Hematopoietic multipotent progenitor cell treated with erythropoietin and hydrocortisone succinate and interleukin-3 and kit ligand, for 15 days (in vitro differentiated cells): ENCODE measurements around the gene TRIM22.
"Not testable (repeated sequence)": the region's sequence is repeated elsewhere in the genome, so short reads cannot be mapped to it uniquely, and the experiment has no call there.

Source experiments
- DNase-seq: peaks from one replicate; pipeline ENCODE4 v3.0.0-alpha.2; 2015; ENCODE audit warnings: low spot score

TRIM22 gene

GRCh38 chr11:5689551-5689983 is at the start of gene TRIM22:
TRIM22 (plus strand) TSS chr11:5689790; CDS start chr11:5696233, 6,443 bp downstream.
- peak; percentile 27 for DNase-seq

DNA sequence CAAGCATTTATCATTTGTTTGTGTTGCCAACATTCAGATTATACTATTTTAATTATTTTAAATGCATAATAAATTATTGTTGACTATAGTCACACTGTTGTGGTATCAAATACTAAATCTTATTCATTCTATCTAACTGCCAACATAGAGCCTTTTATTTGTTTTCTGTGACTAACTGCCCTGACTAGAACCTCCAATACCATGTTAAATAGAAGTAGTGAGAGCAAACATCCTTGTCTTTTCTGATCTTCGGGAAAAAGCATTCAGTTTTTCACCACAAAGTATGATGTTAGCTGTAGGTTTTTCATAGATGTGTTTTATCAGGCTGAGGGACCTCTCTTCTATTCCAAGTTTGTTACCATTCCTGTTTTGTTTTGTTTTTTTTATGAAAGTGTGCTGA is 49.6 kb upstream of the TRIM22 start:
- no peak for DNase-seq

GRCh38 chr11:5643585-5643984 is 46.0 kb upstream of the TRIM22 start:
- no peak for DNase-seq

DNA sequence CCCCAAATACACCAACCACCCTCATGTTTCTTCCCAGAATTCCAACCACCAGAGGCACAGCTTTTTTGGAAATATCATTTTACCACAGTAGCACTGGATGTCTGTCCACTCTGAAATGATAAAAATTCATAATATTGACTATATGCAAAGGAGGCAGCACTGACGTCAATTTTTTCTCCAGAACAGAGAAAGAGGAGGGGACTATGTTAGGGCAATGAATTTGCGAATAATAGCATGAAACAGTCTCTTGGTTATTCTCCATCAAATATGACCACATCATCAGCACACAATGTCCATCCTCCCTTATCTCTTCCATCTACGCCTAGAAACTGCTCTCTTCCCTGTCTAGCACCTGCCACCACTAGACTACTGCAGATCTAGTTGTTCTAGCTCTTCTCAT is 43.5 kb upstream of the TRIM22 start:
- DNase-seq, result no peak

DNA sequence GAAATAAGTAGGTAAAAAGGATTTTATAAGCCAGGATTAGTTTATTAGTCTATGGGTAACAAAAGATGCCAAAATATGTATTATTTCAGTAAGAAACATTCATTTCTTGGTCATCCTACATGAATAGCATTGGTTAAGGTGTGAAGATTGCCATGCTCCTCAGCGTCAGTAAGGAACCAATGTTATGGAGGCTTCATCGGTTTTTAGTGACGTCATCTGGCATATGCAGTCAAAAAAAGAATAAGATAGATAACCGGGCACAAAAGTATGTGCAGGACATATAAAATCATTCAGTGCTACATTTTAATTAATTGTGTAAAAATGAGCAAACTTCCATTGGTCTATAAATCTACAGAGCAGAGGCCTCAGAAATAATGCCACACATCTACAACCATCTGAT is 34.1 kb upstream of the TRIM22 start:
- no peak for DNase-seq

DNA sequence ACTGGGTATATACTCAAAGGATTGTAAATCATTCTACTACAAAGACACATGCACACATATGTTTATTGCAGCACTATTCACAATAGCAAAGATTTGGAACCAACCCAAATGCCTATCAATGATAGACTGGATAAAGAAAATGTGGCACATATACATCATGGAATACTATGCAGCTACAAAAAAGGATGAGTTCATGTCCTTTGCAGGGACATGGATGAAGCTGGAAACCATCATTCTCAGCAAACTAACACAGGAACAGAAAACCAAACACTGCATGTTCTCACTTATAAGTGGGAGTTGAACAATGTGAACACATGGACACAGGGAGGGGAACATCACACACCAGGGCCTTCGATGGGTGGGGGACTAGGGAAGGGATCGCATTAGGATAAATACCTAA is 32.6 kb upstream of the TRIM22 start:
- DNase-seq, result not testable (repeated sequence)

GRCh38 chr11:5658318-5658717 is 31.3 kb upstream of the TRIM22 start:
- DNase-seq, result no peak

GRCh38 chr11:5663511-5663910 is 26.1 kb upstream of the TRIM22 start:
- no peak for DNase-seq

- no peak for DNase-seq
Observed at GRCh38 chr11:5665051-5665570, 24.5 kb upstream of the TRIM22 start.

DNA sequence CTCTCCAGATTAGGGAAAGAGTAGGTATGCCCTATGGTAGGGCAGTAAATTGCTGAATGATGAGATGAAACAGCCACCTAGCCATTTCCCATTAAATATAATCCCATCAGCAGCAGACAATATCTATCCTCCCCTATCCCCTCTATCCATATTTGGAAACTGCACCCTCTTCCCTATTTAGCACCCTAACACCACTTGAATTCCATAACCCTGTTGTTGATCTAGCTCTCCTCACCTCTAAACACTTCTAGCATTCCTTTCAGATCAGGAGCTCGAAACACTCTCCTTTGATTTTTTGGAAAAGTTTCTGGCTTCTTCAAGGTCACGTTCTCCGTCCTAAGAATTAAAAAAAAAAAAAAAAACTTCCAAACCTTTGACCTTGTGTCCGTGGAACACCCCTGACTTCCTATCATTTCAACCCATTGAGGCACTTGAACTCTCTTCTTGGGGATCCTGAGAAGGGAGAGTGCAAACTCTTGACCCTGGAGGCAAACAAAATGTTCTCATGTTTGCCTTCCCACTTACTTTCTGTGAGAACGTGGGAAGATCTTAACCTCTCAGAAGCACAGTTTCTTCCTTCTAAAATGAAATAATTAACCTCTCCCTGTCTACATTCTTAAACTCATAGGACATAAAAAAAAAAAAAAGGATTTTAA is 23.7 kb upstream of the TRIM22 start:
- DNase-seq, result no peak

DNA sequence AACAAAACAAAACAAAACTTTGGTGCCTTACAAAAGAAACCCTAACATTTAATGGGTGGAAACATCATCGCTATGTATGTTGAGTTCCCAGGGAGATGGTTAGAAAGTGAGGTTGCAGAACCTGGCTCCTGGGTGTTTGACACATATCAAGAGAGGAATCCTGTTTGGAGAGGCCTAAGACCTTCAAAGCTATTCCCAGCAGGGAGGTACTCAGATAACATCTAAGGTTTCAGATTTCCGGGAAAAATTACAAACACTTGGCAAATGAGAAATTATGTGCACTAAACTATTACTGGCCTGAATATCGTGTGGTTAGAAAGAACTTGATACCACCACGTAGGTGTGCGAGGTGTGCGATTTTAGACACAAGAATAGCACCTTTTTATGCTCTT is 23.2 kb upstream of the TRIM22 start:
- no peak for DNase-seq

DNA sequence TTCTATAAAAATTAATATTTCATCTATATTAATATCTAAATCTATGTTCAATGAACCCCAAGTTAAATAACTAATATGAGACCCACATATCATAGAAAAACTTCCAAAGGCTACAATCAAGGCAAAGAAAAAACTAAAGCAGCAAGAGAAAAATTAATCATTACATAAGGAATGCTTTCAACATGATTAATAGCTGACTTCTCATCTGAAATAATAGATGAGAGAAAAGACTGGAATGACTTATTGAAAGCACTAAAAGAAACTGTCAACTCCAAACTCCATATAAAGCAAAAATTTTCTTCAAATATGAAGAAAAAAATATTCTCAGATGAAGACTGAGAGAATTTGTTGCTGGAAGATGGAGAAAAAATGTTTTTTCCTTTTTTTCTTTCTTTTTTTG is 17.8 kb upstream of the TRIM22 start:
- DNase-seq, result no peak

GRCh38 chr11:5674391-5674790 is 15.2 kb upstream of the TRIM22 start:
- DNase-seq, result no peak

DNA sequence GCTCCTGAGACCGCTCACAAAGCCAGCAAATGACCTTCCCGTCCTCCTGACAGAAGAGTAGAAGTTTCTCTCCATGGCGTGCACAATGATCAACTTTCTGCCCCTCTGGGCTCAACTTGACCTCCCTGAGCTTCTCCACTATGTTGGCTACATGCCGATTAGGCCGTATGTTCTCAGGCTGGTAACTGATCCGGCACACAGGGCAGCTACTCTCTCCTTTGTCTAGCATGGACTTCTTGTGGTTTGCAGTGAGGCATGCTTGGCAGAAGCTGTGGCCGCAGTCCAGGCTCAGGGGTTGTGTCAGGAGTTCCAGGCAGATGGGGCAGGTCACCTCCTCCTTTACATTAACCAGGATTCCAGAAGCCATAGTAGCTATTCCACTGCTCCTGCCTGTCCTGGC is 9.8 kb upstream of the TRIM22 start:
- DNase-seq, result no peak

- not testable (repeated sequence) for DNase-seq
Observed at GRCh38 chr11:5682890-5683441, 6.6 kb upstream of the TRIM22 start.

DNA sequence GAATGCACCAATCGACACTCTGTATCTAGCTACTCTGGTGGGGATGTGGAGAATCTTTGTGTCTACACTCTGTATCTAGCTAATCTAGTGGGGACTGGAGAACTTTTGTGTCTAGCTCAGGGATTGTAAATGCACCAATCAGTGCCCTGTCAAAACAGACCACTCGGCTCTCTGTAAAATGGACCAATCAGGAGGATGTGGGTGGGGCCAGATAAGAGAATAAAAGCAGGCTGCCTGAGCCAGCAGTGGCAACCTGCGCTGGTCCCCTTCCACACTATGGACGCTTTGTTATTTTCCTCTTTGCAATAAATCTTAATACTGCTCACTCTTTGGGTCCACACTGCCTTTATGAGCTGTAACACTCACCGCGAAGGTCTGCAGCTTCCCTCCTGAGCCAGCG is 6.0 kb upstream of the TRIM22 start:
- not testable (repeated sequence) for DNase-seq

DNA sequence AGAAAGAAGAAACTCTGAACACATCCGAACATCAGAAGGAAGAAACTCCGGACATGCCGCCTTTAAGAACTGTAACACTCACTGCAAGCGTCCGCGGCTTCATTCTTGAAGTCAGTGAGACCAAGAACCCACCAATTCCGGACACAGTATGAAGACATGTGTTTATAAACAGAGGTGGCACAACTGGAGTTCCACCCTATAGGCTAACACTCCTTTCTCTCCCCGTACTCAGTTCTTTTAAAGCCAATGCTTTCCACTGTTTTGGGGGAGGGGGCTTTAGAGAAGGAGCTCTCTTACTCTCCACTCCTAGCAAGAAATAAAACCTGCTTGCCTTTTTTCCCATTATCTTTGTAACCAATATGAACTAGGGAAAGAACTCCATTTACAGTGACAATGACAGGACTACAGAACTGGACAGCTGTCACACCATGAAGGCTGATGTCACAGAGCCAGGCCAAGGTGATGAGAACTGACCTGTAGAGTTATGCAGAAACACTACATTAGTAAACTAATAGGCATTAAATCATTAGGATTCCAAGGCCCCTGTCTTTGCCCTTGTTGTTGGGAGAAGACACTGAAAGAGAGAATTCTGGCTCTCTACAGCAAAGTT is 5.4 kb upstream of the TRIM22 start:
- DNase-seq, result peak; percentile 15

DNA sequence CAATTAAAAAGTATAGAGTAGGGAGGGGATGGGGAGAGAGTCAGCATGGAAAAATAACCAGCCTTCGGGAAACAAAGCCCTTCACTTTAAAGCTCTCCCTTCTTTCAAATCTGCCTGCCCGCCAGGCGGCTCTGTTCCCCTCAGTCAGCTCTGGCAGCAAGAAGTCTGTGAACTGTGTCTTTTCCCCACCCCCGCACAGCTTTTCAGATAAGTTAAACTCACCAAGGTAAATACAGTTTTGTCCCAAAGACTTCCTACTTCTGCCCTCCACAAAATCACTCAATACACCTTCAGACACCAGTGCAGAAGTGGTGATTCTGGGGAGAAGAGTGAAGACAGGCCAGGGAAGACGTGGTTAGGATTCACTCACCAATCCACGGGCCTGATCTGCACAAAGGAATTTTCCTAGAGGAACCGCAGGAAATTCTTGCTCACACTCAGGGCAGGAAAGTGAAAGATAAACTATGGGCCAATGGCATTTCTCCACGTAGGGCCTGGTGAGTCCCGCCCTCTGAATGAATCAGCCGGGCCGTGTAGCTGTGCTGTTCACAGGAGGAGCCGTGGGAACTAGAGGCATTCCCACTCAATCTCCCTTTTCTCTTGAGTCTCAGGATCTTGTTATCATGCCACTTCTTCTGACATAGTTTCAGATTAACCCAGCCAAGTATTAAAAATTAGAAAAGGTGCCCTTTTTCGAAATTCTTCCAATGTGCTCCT is 4.8 kb upstream of the TRIM22 start, which contains the start of gene TRIM5:
Gene TRIM5, minus strand, starts transcription at position 429 of the 717 bp plus-strand sequence. CDS start 4,897 bp downstream, outside the sequence.
- peak; percentile 87 for DNase-seq

DNA sequence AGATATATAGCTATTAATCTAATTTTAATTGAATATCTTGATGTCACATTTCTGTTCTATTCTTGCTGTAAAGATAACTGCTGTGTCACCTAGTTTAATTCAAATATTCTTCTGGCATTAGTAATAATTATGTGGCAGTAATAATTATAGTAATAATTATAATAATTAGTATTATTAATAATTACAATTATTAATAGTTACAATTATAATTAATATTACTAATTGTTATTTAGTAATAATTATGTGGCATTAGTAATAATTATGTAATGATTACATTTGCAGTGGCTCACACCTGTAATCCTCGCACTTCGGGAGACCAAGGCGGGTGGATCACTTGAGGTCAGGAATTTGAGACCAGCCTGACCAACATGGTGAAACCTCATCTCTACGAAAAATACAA is 3.2 kb upstream of the TRIM22 start:
- DNase-seq, result no peak

- DNase-seq, result no peak
Observed at GRCh38 chr11:5688482-5688881, 1.1 kb upstream of the TRIM22 start.

DNA sequence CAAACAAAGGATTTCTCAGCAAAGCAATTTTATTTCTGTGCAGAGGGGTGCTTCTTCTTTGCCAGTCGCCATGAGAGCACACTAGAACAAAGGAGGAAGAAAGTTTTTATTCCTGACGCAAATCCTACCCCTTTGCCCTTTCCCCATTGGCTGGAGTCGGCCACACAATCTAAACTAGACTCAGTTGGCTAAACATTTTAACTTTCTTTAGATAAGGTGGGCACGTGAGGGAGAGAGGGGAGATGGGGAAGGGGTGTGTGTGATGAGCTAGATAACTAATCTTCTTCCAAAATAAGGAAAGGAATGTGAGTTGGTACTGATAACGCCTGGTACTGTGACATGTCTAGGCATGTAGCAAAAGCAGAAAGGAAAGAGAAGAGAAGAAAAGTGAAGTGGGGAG is 626 bp downstream of the TRIM22 start:
- peak; percentile 29 for DNase-seq

DNA sequence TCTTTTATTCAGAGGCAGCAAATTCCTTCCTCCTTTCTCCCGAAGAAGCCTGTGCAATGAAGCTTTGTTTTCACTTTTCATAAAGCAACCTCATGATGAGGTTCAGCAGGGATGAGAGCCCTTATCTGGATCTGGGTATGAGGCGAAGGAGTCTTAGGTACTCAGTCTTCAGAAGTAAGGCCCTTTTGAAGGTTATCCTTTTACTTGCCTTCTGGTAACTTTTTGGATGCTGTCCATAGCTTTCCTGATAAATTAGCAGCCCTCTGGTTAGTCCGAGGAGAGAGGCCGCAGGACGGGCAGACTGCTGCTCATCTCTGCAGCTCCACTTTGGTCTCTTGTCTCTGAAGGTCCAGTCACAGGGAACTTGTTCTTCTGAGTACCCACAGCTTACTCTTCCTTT is 1.1 kb downstream of the TRIM22 start:
- peak; percentile 47 for DNase-seq
